ENCODE data around the gene PRR19. TPM values are rescaled to one million over a fixed set of nuclear protein-coding genes. Genes with fewer than 3 reads are reported as not detected.

The PRR19 gene
- total RNA-seq, 4 donors from 2014 or later: 0.23 to 0.30 (median 0.29) TPM; not detected in 1

DNA sequence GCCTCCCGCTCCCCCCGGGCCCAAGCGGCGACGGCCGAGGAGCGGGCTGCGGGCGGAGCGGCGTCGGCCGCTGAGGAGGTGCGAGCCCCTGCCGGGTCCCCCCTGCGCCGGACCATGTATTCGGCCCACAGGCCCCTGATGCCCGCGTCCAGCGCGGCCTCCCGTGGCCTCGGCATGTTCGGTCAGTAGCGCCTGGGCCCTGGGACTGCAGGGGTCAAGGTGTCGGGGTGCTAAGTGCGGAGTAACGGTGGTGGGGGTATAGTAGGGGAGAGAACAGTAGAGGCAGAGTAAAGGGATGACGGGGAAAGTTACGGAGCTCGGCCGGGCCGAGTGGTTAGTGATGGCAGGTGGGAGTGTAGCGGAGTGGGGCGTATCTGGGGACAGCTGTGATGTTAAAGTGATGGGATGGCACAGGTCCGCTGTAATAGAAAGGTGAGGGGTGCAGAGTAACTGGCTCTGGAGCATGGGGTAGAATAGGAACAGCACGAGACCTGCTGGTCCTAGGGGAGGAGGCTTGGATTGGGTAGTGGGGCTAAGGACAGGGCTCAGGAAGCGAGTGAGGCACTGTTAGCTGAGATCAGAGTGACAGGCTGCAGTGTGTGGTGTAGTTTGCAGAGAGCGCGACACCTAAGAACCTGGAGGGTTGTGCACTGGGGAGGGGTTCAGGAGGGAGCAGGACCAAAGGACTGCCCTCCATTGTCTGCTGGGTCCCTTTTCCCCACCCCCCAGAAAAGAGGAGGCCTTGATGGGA lies 17.2 kb upstream of the PRR19 start:
- H3K4me3 ChIP-seq (ENCODE audit: low read depth, poor library complexity, severe bottlenecking): peak overlapping the region; percentile 43
- TF ChIP-seq POLR2A (IDR thresholded peaks at IDR 0.05): no peak
- TF ChIP-seq, protein P1, sequence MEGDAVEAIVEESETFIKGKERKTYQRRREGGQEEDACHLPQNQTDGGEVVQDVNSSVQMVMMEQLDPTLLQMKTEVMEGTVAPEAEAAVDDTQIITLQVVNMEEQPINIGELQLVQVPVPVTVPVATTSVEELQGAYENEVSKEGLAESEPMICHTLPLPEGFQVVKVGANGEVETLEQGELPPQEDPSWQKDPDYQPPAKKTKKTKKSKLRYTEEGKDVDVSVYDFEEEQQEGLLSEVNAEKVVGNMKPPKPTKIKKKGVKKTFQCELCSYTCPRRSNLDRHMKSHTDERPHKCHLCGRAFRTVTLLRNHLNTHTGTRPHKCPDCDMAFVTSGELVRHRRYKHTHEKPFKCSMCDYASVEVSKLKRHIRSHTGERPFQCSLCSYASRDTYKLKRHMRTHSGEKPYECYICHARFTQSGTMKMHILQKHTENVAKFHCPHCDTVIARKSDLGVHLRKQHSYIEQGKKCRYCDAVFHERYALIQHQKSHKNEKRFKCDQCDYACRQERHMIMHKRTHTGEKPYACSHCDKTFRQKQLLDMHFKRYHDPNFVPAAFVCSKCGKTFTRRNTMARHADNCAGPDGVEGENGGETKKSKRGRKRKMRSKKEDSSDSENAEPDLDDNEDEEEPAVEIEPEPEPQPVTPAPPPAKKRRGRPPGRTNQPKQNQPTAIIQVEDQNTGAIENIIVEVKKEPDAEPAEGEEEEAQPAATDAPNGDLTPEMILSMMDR (IDR thresholded peaks at IDR 0.05): no peak
- DNase-seq (ENCODE audit: low spot score in 2 of 2): peak in 1 of 2 donors; percentile 90
- intact Hi-C loops (cut with DNase I; ENCODE audit: low total_unique reads): no loop called here
- WGBS, 2 donors: 5% methylated on average over 19 to 21 of the region's 41 CpGs

DNA sequence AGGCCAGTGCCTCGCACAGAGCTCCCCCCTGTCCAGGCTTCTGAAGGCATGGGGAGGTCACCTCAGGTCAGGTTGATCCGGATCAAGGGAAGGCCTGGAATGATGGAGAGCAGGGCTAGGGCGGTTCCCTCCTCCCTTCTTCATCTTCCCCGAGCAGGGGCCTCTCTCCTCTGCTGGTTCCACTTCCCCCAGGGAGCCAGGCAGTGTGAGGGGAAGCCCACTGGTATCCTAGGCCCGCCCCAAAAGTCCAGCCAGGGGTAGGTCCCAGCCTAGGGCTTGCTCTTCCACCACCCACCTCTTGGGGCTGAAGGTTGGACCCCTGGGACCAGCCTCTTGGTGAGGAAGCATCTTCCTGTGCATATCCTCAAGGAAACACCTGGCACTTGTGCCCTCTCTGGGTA lies 16.4 kb upstream of the PRR19 start:
- no peak for TF ChIP-seq POLR2A (IDR thresholded peaks at IDR 0.05)
- TF ChIP-seq, protein P1 (IDR thresholded peaks at IDR 0.05): no peak
- WGBS, 2 donors: 31 to 32% methylated on average over 5 of the region's 5 CpGs
- intact Hi-C loops (cut with DNase I; ENCODE audit: low total_unique reads): no loop called here
- peak in 1 of 2 donors; percentile 83 for DNase-seq (ENCODE audit: low spot score in 2 of 2)
- H3K4me3 ChIP-seq (ENCODE audit: low read depth, poor library complexity, severe bottlenecking): no peak overlapping the region

GRCh38 chr19:42285988-42286348 lies 16.0 kb upstream of the PRR19 start:
- intact Hi-C loops (cut with DNase I; ENCODE audit: low total_unique reads): no loop called here
- H3K4me3 ChIP-seq (ENCODE audit: low read depth, poor library complexity, severe bottlenecking): no peak overlapping the region
- DNase-seq (ENCODE audit: low spot score in 2 of 2): peak in 1 of 2 donors; percentile 87
- 15 to 19% methylated on average over 6 of the region's 6 CpGs for WGBS, 2 donors
- TF ChIP-seq, protein P1 (IDR thresholded peaks at IDR 0.05): no peak
- TF ChIP-seq POLR2A (IDR thresholded peaks at IDR 0.05): no peak

DNA sequence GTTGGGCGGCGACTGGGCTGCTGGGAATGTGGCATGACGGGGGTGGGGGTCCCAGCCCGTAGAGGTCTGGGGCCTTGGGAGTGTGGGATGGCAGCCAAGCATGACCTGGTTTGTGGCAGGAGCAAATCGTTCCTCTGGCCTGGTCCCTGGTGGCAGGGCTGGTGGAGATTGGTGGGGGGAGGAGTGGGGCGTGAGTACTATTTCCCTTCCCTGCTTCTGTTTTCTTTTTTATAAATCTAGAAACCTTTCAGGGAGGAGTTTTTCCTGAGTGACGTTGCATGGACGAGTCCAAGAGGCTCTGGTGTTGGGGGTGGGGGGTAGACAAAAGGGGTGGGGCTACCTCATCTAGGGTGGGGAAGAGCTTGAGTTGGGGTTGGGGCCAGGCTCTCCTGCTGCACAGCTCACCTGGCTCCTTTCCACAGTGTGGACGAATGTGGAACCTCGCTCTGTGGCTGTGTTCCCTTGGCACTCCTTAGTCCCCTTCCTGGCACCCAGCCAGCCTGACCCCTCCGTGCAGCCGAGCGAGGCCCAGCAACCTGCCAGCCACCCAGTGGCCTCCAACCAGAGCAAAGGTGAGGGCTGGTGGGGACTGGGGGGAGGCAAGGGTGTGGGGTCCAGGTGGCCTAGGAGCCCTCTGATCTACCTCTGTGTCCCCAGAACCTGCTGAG lies 15.4 kb upstream of the PRR19 start:
- 18 to 27% methylated on average over 13 of the region's 13 CpGs for WGBS, 2 donors
- intact Hi-C loops (cut with DNase I; ENCODE audit: low total_unique reads): no loop called here
- TF ChIP-seq, protein P1 (IDR thresholded peaks at IDR 0.05): no peak
- TF ChIP-seq POLR2A (IDR thresholded peaks at IDR 0.05): no peak
- DNase-seq (ENCODE audit: low spot score in 2 of 2): peak in 1 of 2 donors; percentile 89
- no peak overlapping the region for H3K4me3 ChIP-seq (ENCODE audit: low read depth, poor library complexity, severe bottlenecking)

- 86 to 88% methylated on average over 23 to 25 of the region's 30 CpGs for WGBS, 2 donors
- peak in 1 of 2 donors; percentile 85 for DNase-seq (ENCODE audit: low spot score in 2 of 2)
- H3K4me3 ChIP-seq (ENCODE audit: low read depth, poor library complexity, severe bottlenecking): no peak overlapping the region
- intact Hi-C loops (cut with DNase I; ENCODE audit: low total_unique reads): no loop called here
- TF ChIP-seq, protein P1 (IDR thresholded peaks at IDR 0.05): no peak
- TF ChIP-seq POLR2A (IDR thresholded peaks at IDR 0.05): no peak
Observed at GRCh38 chr19:42287017-42287826, 14.7 kb upstream of the PRR19 start.
